Non-pigmented ciliary epithelial cell (primary cell): ENCODE data around the gene TADA2B.
"Not testable (repeated sequence)": the region's sequence is repeated elsewhere in the genome, so short reads cannot be mapped to it uniquely, and the experiment has no call there.

Source experiments
- DNase-seq: peaks from one replicate; pipeline ENCODE4 v3.0.0-alpha.2; 2010; ENCODE audit warnings: low read depth

Gene TADA2B

GRCh38 chr4:7083597-7084563 is 40.7 kb downstream of the TADA2B start:
- no peak for DNase-seq

GRCh38 chr4:7084564-7084961 is 41.4 kb downstream of the TADA2B start:
- DNase-seq, result not testable (repeated sequence)

- no peak for DNase-seq
Observed at GRCh38 chr4:7086384-7086783, 43.2 kb downstream of the TADA2B start.

- DNase-seq, result no peak
Observed at GRCh38 chr4:7087036-7087435, 43.9 kb downstream of the TADA2B start.

- no peak for DNase-seq
Observed at GRCh38 chr4:7089213-7089986, 46.2 kb downstream of the TADA2B start.

GRCh38 chr4:7092026-7092425 is 48.9 kb downstream of the TADA2B start:
- no peak for DNase-seq

GRCh38 chr4:7094916-7095315 is 51.7 kb downstream of the TADA2B start:
- no peak for DNase-seq

GRCh38 chr4:7095611-7096155 is 52.5 kb downstream of the TADA2B start:
- DNase-seq, result no peak

- no peak for DNase-seq
Observed at GRCh38 chr4:7096236-7096635, 53.1 kb downstream of the TADA2B start.

GRCh38 chr4:7101692-7102515 is 58.7 kb downstream of the TADA2B start:
- no peak for DNase-seq

- not testable (repeated sequence) for DNase-seq
Observed at GRCh38 chr4:7102516-7102909, 59.3 kb downstream of the TADA2B start.

GRCh38 chr4:7103031-7103606 is 59.9 kb downstream of the TADA2B start:
- DNase-seq, result peak; percentile 14

- no peak for DNase-seq
Observed at GRCh38 chr4:7103607-7104365, 60.6 kb downstream of the TADA2B start.

- DNase-seq, result no peak
Observed at GRCh38 chr4:7104366-7105031, 61.3 kb downstream of the TADA2B start.

GRCh38 chr4:7105276-7105675 is 62.1 kb downstream of the TADA2B start:
- no peak for DNase-seq

GRCh38 chr4:7107166-7107905 is 64.2 kb downstream of the TADA2B start:
- DNase-seq, result no peak
